GM18499 (cell line): Measurements from ENCODE around the gene COL4A1.

Source experiments
- ATAC-seq: cut with Tn5 transposase; IDR thresholded peaks from one replicate; pipeline ENCODE4 v1.9.1; 2021; ENCODE audit warnings: moderate number of reproducible peaks; ENCODE audit not compliant: insufficient read depth, unreplicated experiment

Gene COL4A1

DNA sequence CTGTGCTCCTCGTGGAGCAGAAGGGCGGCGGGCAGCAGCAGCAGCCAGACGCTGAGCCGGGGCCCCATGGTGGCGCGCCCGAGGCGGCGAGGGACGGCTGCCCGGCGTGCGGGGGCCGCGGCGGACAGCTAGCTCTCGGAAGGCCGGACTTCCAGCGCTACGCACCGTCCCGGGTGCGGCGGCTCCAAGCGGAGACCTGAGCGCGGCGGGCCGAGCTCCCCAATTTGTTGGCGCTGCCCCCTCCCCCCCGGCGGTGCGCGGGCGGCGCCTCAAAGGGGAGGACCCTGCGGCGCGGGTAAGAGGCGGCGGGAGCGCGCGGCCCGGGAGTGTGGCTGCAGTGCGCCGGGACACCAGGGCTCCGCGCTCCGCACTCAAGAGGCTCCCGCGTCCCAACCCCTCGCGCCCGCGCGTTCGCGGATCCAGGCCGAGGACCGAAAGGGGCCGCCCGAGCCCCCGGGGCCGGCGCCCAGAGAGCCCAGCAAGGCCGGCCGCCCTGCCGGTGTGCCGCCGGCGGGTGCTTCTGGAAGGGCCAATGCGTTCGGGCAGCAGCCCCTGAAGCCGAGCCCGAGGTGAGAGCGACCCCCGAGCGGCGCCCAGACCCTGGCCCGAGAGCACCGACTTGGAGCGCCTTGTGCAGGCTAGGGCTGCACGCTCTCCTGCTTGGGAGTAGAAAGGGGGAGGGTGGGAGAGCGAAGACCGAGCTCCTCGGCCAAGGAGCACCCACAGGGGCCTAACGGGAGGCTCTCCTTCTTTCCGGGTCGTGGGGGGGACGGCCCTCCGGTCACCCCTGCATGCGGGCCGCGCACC lies at the start of gene COL4A1, which contains the start of gene COL4A2:
COL4A1 (minus strand) TSS at position 198 of the 807 bp plus-strand sequence; CDS start at position 68, 130 bp downstream.
COL4A2 (plus strand) TSS at position 325 of the 807 bp plus-strand sequence. CDS start 620 bp downstream, outside the sequence.
- ATAC-seq = no peak

DNA sequence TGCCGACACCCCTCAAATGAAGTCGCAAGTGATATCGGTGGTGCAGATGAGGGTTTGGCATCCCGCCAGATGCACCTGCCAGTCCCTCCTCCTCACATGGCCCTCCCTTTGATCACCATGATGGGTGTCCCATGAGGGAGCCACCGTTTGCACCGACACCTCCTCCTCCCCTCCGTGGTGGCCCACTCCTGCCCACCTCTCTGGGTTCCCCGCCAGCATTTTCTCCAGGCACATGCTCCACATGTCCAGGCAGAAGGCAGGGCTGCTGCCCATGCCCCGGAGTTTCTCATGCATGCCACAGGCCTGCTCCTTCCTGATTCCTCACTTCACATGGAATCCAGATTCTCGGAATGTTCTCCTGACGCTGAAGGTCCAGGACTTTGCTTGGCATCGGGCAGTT lies 49.4 kb upstream of the COL4A1 start:
- no peak for ATAC-seq

DNA sequence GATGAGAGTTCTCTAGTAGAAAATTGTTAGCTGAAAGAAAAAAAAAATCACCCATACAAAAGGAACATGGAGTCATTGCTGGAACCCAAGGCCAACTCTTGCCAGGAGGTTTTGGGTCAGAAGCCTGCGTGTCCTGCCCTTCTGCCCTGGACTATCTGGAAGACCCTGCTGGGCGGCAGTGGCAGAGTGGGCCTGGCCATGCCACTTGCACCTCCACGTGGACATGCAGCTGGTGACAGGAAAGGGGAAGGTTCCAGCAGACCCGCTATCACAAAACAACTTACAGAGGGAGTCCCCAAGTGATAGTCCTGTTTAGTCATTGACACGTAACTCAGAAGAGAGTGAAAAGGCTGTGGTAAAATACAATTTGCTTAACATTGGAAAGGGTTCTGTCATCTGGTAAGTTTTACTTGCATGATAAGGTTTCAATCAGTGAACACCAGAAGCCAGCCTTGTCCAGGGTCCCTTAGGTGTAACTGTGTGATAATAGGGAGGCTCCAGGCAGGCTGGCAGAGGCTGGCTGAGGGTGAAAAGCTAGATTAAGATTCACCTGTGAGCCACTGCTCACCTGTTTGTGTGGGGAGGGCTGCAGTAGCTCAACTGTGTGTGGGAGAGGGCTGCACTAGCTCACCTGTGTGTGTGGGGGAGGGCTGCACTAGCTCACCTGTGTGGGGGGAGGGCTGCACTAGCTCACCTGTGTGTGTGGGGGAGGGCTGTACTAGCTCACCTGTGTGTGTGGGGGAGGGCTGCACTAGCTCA lies 47.9 kb upstream of the COL4A1 start:
- no peak for ATAC-seq

DNA sequence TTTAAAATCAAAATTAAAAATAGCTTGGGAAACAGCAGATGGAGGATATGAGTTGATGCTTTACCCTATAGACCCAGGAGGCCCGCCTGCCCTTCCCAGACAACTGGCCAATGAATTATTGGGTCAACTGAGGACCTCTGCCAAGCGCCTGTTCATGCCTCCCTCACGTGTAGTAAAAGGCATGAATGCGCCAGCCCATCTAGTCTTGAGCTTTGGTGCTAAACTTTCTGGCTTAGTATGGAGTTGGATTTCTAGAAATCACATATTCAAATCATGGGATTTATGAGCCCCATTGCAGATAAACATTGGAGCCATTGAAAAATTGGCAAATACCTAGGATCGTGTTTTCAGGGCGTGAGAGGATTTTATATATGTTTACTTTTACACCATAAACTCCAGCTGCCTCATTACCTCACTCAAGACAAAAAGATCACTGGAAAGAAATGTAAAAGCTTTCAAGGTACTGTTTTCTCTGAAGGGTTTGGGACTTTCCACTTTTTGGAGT lies 47.2 kb upstream of the COL4A1 start:
- ATAC-seq = no peak

DNA sequence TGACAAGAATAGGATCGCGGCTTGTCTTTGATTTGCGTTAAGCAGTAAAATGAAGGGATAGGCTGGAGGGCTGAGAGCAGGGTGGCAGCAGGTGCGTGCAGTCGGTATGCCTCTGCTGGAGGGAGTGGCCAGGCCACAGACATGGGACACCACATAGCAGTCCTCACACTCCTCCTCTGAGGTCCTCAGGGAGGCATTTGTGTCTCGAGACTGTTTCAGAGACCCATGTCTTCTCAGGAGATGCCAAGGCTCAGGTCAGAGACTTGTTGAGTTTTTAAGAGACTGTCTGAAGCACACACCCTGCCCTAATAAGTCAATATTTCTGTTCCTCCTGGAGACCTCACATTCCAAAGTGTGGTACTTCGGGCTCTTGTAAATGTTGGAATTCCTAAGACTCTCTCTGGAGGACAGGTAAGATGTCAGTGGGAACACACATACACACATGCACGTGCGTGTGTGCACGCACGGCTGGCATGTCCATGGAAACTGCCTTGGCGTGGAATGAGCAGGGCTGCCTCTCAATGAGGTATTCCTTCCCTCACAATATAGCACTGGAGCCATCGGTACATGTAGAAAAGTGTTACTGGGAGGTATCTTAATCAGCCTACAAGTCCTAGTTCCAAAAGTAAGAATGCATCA lies 46.5 kb upstream of the COL4A1 start:
- ATAC-seq = no peak

DNA sequence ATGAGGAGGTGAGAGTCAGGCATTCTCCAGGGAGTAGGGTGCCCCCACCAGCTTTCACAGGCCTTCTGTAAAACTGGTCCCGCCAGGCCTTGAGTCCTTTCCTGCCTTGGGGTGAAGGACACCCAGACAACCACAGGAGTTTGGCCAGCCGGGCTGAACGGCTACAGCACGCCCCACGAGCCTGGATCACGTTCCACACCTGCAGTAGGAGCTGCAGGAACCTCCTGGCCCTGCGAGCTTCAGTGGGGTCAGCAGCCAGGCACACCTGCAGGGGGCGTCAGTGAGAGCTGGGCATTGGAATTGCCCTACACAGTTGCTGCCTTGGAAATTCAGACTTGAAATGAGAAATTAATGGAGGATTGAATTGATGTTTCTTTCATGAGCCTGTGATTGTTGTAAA lies 45.8 kb upstream of the COL4A1 start:
- no peak for ATAC-seq

DNA sequence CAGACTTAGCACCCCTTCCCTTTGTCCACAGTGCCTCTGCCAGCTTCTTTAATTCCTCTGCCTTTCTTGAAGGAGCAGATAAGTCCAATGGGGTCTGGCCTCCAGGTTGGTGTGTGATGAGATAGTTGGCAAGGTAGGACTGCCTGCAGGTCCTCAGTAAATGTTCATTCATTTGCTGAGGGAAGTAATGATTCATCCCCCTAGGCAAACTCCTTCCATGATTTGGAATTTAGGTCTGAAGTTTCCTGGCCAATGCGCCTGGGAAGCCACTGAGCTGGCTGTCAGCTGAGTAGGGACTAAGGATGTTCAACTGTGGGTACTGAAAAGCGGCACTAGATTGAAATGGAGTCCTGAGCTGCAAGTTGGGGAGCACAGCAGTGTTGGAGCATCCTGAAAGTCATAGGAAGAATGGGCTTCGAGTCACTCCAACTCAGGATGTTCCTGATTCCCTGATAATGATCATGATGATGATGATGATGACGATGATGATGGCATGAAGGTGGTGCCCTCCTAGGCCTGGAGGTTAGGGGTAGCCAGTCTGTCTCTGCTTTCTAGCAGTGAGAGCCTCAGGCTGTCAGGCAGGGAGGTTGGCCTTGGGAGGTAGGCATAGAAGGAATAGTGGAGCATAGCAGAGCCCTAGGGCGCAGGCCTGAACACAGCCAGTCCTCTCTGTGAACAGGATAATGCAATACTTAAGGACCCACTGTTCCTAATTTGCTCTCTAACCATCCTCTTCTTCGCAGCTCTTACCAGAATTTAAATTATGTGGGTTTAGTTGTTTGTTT lies 44.9 kb upstream of the COL4A1 start:
- no peak for ATAC-seq

DNA sequence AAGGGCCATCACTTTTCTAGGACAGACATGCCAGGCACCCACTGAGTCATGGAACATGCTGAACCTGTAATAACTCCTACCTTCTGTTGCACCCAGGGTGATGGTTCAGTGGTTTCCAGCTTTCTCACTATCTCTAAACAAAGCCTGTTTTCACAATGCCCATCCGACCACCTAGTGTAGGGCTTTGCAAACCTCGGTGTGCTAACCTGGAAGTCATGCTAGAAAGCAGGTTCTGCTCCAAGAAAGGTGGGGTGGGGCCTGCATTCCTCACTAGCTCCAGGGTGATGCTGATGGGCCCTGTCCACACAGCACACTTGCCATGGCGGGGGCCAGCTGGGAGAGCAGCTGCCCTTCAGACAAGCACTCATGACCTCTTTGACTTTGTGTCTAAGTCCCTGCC lies 43.6 kb upstream of the COL4A1 start:
- no peak for ATAC-seq

DNA sequence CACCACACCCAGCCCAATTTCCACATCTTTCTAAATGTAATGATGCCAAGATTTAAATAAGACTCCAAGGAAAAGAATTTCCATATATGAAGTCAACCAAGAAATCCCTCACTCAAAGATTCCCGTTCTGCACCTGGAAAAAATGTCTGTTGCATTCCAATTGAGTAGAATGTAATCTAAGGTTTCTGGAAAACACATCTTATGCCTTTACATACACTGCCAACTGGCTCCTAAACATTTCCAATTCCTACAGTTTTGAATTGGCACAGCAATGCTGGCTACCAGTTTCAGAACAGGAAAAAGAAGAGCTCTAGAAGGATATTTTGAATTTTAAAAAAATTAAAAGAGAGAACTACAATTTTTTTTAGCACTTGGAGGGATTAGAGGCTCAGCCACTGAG lies 43.1 kb upstream of the COL4A1 start:
- ATAC-seq = no peak

DNA sequence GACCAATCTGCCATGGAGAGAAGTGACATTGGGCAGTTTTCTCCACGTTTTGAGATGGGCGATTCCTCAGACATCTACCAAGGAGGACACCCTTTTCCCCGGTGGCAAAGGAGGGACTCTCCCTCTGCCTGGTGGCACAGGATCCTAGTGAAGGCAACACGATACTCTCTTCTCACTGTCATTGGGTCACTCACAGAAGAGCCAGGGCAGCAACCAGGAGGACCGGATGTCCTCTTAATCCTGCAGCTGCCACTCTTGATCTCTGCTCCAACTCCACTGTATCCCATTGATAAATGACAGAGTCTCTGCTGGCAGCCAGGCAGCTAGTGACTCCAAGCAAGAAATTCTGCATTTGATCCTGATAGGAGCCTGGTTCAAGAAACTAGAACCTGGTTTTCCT lies 42.3 kb upstream of the COL4A1 start:
- no peak for ATAC-seq

DNA sequence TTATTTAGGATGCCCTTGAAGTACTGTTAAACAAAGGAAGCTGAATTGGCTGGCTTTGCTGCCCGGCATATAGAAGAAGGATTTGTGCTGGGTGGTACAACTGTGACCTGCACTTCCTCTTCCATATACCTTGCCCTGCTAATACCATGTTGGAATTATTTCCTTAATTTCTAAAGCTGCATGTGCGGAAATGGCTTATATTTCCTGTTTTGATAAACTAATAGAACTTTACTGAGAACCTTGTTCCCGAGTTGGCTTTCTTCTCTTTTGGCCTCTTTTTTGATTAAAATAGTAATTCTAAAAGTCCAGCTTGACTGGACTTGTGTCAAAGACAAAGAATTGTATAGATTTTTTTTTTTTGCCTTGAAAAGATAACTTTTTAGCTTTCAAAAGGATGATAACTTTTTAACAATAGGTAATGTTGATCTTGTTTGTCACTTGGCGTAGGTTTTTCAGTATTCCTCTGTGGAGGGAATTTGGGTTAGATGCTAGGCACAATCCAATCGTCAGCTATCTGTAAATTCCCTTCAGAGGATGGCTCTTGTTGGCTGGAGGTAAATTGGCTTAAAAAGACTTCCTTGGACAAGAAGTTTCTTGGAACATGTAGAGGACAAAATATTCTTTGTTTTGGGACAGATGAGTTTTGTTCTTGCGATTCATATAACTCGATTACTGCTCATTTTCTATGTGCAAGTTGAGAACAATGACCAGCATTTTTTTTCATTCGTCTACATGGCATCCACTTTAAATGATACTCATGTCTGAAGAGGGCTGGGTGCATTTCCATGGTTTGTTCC lies 41.5 kb upstream of the COL4A1 start:
- ATAC-seq = no peak

DNA sequence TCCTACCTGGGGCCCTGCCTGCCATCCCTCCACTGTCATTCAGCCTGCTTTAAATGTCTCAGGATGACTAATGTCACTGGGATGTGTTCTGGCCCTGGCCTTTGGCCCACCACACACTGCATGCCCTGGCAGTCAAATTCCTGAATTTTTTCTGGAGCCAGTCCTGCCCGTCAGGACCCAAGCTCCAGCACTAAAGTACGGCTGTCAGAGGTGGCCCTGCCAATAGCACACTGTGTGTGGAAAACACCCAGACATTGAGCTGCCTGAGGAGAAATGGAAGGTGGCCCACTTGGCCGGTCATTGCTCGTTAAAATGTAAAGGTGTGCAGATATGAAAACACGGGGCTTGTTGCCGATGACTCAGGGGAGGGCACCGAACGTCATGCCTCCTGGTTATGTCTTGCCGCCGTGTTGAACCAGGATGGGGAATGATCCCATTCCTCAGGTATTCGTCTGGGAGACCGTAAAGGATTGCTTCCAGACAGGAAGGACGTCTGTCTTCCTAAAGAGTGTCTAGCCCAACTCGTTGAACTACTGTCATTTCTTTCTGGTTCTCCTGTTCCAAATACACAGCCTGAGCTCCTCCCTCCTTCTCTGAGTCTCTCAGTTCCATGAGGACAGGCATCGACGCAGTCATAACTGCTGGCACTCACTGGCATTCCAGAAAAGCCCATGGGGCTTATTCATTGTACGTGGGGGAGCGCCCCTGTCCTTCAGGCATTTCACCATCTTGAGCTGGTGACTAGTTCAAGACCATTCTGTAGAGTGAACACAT lies 40.8 kb upstream of the COL4A1 start:
- ATAC-seq = no peak

DNA sequence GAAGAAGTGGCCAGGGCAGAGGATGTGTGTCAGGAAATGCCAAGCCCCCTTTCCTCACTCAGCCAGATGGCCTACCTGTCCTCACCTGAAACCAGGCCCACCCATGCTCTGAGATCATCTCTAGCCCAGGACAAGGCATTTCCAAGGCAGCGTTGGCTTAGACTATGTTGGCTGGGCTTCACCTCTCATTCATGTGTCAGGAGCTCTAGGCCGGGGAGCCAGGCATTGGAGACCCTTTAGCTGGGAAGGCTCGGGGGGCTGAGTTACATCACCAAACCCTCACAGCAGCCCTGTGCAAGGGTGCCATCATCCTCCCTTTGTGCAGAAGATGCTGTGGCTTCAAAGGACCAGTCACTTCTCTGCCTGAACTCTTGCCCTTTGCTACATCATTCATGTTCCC lies 40.1 kb upstream of the COL4A1 start:
- no peak for ATAC-seq

DNA sequence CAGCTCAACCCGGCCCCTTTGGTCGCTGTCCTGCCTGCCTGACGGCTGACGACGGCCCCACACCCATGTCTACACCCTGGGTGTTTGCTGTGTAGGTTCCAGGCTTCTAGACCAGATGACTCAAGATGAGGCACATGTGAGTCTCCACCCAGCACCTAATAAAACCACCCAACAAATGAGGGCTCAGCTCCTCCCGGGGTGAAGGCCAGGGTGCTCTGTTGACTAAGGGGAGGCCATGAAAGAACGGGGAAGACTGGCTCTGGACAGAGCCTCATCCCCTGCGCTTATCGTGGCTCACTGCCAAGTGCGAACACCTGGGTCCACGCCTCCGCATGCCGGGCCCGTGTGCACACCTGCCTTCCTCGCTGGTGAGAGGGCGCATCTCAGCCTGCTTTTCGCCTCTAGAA lies 39.7 kb upstream of the COL4A1 start:
- no peak for ATAC-seq

DNA sequence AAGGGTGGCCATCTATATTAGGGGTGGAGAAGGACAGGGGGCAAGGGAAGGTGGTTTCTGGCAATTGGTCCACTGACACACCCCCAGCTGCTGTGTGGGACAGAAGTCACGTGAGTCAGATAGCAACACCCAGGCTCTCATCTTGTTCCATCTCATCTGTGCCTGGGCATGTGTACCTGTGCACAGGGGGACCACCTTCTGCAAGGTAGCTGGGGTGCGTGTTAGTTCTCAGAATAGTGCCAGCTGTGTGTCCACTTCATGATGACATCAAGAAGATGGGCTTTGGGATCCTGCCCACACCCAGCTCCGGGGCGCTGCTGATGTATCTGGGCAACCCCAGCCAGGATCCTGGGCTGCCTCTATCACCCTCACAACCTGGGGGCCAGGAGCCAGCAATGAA lies 38.7 kb upstream of the COL4A1 start:
- no peak for ATAC-seq

DNA sequence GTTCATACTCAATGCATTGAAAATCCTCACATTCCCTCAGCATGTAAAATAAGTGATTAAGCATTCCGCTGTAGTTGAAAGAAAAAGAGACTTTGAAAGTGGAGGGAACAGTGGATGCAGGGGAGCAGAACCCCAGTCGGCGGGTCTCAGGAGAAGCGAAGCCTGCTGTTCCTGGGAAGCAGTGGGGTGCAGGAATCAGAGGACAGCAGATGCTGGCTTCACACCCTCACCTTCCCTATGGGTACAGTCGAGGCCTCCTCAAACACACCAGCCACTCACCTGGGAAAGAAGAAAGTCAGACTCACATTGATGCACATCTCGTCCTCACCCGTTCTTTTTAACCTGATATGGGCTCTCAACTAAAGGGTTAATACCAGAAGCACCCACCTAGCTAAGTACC lies 38.3 kb upstream of the COL4A1 start:
- no peak for ATAC-seq

DNA sequence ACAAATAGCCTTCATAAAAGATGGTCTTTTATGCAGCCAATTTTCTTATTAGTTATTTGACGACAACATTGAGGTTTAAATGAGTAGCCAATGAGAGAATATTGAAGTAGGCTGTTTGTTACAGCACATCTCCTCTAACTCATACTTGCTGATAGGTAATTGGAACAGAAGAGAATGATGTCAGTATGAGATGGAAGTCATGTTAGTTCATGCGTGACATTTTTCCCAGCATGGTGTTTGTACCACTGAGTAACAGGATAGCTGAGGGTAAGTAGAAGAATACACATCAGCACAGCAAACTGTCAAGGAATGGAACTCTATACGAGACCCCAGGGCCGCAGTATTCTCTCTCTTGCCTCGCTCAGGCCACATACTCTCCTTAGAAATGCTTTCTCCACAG lies 37.4 kb upstream of the COL4A1 start:
- ATAC-seq = no peak

DNA sequence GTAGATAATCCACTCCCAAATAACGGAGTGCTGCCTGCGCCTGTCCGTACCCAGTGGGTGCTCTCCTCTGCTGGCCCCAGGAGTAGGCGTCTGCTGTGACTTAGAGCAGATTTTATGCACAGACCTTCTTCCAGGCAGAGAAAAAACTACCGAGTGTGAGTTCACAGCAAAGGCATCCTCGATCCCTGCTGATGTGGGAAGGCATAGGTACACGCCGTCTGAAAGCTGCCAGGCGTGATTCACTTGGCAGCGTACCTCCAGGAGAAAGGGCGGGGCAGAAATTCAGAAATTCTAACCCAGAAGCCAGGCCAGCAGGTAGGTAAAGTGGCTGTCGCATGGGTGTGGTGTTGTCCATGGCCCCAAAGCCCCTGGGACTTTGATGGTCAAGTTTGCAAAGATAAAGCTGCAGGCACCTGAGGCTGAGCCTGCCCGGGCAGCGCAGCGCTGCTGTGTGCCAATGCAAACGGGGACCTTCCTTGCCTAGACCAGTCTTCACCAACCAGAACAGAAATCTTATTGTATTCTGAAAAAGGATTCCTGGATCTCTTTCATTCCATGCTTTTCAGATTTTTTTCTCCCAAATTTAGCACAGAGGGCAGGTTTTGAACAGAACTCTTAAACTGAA lies 36.4 kb upstream of the COL4A1 start:
- no peak for ATAC-seq
